GM12892 (cell line): ENCODE data around the gene DAB1.

Experiments
- POLR2A ChIP-seq: IDR thresholded peaks from 2 replicates; pipeline ENCODE4 v1.6.1; 2011; ENCODE audit warnings: low read depth, low read length, control low read depth
- POLR2AphosphoS5 ChIP-seq: IDR thresholded peaks from 2 replicates; pipeline ENCODE4 v1.6.1; 2011; ENCODE audit warnings: low read depth, low read length, control low read depth

DNA sequence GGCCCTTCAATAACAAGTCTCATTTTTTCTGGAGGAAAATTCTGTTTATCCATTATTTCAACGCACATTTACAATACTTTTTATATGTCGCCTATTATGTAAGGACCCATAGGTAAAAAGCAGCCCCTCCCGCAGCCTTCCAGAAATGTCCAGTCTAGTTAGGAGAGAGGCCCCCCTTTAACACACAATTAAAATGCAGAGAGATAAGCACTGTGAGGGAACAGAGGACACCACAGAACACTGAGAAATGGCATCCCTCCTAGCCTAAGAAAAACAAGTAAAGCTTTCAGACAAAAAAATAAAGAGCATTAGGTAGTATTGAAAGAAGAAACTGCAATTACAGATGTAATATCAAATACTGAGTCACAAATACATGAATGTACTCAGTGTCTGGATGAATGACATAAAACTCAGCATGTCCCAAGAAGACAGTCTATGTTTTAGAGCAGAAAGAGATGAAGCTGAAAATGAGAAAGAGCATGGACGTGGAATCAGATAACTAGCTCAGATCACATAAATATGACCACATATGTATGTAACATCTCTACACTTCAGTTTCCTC is 62.9 kb downstream of the DAB1 start:
- no peak for TF ChIP-seq POLR2A
- no peak for TF ChIP-seq POLR2AphosphoS5
